ENCODE data around the gene HMOX1.

DNA sequence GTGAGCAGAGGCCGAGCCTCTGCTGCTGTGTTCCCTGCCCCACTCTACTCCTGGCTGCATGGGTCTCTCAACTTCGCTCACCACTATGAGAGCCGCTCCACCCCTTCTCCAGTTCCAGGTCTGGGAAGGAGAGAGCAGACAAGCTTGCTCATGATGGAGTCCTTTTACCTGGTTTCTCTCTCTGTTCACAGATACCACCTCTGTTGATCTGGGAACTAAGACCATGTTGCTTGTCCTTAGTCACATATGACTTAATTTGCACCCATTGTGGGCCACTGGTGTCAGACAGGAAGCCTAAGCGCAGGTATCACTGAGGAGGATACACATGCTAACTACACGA, 45.9 kb downstream of the HMOX1 start:
- TF ChIP-seq, protein P1, sequence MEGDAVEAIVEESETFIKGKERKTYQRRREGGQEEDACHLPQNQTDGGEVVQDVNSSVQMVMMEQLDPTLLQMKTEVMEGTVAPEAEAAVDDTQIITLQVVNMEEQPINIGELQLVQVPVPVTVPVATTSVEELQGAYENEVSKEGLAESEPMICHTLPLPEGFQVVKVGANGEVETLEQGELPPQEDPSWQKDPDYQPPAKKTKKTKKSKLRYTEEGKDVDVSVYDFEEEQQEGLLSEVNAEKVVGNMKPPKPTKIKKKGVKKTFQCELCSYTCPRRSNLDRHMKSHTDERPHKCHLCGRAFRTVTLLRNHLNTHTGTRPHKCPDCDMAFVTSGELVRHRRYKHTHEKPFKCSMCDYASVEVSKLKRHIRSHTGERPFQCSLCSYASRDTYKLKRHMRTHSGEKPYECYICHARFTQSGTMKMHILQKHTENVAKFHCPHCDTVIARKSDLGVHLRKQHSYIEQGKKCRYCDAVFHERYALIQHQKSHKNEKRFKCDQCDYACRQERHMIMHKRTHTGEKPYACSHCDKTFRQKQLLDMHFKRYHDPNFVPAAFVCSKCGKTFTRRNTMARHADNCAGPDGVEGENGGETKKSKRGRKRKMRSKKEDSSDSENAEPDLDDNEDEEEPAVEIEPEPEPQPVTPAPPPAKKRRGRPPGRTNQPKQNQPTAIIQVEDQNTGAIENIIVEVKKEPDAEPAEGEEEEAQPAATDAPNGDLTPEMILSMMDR (IDR thresholded peaks at IDR 0.05 in 2 of 3, conservative IDR thresholded peaks at IDR 0.05 in 1 of 3; ENCODE audit: borderline replicate concordance in 1 of 3, insufficient read depth in 1 of 3, low read depth in 2 of 3, low read length in 2 of 3) = no peak
- TF ChIP-seq YY1 (IDR thresholded peaks at IDR 0.05; ENCODE audit: extremely low read depth, insufficient replicate concordance, low read depth, low read length) = no peak
- TF ChIP-seq POLR2AphosphoS5 (IDR thresholded peaks at IDR 0.05; ENCODE audit: low read depth, low read length) = no peak
- TF ChIP-seq EGR1 (IDR thresholded peaks at IDR 0.05; ENCODE audit: low read depth) = no peak
- no peak for TF ChIP-seq SRF (IDR thresholded peaks at IDR 0.05; ENCODE audit: low read depth)

Measured in HCT116 (cell line).